ENCODE results near the gene RPP38. TPM values are rescaled to one million over a fixed set of nuclear protein-coding genes. Genes with fewer than 3 reads are reported as not detected.

The RPP38 gene
- total RNA-seq, 1 experiment from 2014 or later, result 40.7 TPM

DNA sequence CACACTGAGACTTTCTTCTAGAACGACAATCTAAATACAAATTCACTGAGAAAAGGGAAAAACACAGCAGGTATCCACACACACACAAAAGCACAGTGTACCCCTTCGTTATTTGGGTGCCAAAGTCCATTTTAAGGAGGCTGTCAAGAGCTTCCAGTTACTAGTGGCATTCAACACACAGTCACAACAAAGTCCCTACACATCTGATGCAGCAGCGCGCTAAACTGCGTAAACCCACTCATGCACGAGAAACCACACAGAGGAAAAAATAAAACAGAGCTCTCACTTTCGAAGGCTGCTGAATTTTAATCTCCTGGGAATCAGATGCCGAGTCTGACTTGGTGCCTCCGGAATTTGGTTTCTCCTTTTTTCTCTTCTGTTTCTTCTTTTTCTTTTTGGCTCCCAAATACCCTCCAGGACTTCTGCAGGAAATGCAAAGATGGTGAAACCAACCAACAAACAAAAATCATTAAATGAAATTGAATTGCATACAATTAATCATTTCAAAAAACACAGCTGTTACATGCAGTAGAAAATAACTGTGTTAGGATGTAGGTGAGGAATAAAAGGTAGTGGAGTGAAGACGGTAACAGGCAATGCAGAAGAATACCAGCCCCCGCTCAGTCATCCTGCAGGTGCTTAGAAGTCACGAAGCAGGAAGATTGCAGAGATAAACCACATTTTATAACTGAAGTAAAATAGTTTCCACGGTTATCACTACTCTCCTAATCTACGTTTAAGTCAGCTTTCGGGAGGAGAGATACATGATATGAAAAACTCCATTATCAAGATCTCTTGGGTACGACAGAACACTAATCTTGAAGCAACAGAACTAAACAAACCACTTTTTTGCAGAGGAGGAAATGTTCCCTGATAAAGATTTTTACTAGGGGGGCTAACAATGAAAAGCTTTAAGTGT is 44.2 kb downstream of the RPP38 start:
- H3K27me3 Mint-ChIP-seq (ENCODE audit: insufficient read depth, unreplicated experiment), result no peaks in the 10 kb centered on the region
- Histone ChIP-seq H3K27me3 (replicated peaks; ENCODE audit: control insufficient read depth, insufficient read depth, low read length) (no peaks in the 10 kb centered on the region), H3K9me3 (no peaks in the 10 kb centered on the region), H3K36me3 (ENCODE audit: control insufficient read depth, insufficient read depth, low read length) (peaks cover 2% of the 10 kb centered on the region; the same call in 1 of the 2 replicates), H3K4me1 (peaks cover 15% of the 10 kb centered on the region), H3K4me3 (ENCODE audit: low read depth, low read length) (no peak overlapping the region)
- ChIA-PET CTCF (no interaction called here), POLR2A (no interaction called here)
- no peak overlapping the region for H3K4me3 Mint-ChIP-seq (ENCODE audit: unreplicated experiment)
- TF ChIP-seq, protein P1, sequence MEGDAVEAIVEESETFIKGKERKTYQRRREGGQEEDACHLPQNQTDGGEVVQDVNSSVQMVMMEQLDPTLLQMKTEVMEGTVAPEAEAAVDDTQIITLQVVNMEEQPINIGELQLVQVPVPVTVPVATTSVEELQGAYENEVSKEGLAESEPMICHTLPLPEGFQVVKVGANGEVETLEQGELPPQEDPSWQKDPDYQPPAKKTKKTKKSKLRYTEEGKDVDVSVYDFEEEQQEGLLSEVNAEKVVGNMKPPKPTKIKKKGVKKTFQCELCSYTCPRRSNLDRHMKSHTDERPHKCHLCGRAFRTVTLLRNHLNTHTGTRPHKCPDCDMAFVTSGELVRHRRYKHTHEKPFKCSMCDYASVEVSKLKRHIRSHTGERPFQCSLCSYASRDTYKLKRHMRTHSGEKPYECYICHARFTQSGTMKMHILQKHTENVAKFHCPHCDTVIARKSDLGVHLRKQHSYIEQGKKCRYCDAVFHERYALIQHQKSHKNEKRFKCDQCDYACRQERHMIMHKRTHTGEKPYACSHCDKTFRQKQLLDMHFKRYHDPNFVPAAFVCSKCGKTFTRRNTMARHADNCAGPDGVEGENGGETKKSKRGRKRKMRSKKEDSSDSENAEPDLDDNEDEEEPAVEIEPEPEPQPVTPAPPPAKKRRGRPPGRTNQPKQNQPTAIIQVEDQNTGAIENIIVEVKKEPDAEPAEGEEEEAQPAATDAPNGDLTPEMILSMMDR (IDR thresholded peaks at IDR 0.05; ENCODE audit: insufficient read depth in 1 of 2, low read depth in 1 of 2, low read length in 1 of 2, severe bottlenecking in 1 of 2, unreplicated experiment in 1 of 2), result no peak
- no peak overlapping the region for H3K27ac Mint-ChIP-seq (ENCODE audit: unreplicated experiment)
- no peaks in the 10 kb centered on the region for H3K9me3 Mint-ChIP-seq (ENCODE audit: unreplicated experiment)
- peak in 1 of 2 experiments; percentile 16 for DNase-seq
- intact Hi-C loops (cut with micrococcal nuclease; ENCODE audit: unreplicated experiment), result no loop called here
- peaks cover 13% of the 10 kb centered on the region for H3K36me3 Mint-ChIP-seq (ENCODE audit: insufficient read depth, unreplicated experiment)
- BruUV-seq (replicated peaks), result no TSS peak
- H3K4me1 Mint-ChIP-seq (ENCODE audit: low read depth, unreplicated experiment), result peaks cover 11% of the 10 kb centered on the region

DNA sequence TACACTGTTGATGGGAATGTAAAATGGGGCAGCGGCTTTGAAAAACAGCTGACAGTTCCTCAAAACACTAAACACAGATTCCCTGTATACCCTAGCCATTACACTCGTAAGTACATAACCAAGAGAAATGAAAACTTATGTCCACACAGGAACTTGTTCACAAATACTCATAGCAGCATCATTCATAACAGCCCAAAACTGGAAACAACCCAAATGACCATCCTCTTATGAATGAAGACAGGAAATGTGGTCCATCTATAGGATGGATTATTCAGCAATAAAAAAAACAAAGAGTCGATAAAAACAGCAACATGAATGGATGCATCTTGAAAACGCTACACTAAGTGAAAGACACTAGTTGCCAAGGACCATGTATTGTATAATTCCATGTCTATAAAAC is 47.6 kb downstream of the RPP38 start:
- no peak for DNase-seq
- Mint-ChIP-seq H3K27me3 (ENCODE audit: insufficient read depth, unreplicated experiment) (no peaks in the 10 kb centered on the region), H3K36me3 (ENCODE audit: insufficient read depth, unreplicated experiment) (peaks cover 13% of the 10 kb centered on the region), H3K27ac (ENCODE audit: unreplicated experiment) (no peak overlapping the region), H3K9me3 (ENCODE audit: unreplicated experiment) (no peaks in the 10 kb centered on the region), H3K4me1 (ENCODE audit: low read depth, unreplicated experiment) (peaks cover 11% of the 10 kb centered on the region), H3K4me3 (ENCODE audit: unreplicated experiment) (no peak overlapping the region)
- ChIA-PET POLR2A (no interaction called here), CTCF (interaction anchor here (0.5 kb wide), 1 partner anchor 9 kb away, joined by 4 read pairs; no protein-coding TSS in a partner anchor)
- H3K9me3 ChIP-seq, result no peaks in the 10 kb centered on the region
- H3K4me3 ChIP-seq (ENCODE audit: low read depth, low read length), result no peak overlapping the region
- TF ChIP-seq, protein P1 (IDR thresholded peaks at IDR 0.05; ENCODE audit: insufficient read depth in 1 of 2, low read depth in 1 of 2, low read length in 1 of 2, severe bottlenecking in 1 of 2, unreplicated experiment in 1 of 2), result no peak
- H3K36me3 ChIP-seq (ENCODE audit: control insufficient read depth, insufficient read depth, low read length), result peaks cover 2% of the 10 kb centered on the region; the same call in 1 of the 2 replicates
- intact Hi-C loops (cut with micrococcal nuclease; ENCODE audit: unreplicated experiment), result no loop called here
- H3K27me3 ChIP-seq (replicated peaks; ENCODE audit: control insufficient read depth, insufficient read depth, low read length), result no peaks in the 10 kb centered on the region
- BruUV-seq (replicated peaks), result no TSS peak
- H3K4me1 ChIP-seq, result peaks cover 15% of the 10 kb centered on the region

DNA sequence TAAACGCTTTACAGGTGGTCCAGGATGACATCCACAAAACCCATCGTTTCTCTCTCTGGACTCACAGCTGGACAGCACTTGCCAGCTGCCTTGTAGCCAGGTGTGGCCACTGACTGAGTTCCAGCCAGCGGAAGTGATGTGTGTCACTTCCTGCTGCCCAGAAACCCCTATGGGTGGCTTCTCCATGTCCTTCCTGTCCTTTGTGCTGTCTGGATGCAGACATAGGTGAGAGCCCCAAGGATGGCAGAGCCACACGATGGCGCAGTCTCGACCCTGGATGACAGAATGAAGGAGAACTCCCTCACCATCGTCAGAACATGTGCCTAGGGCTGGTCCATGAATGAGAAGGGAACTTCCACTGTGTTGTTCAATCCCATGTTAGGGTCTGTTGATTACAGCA is 49.2 kb downstream of the RPP38 start:
- intact Hi-C loops (cut with micrococcal nuclease; ENCODE audit: unreplicated experiment), result no loop called here
- CTCF ChIA-PET, result interaction anchor here (1.2 kb wide), 1 partner anchor 22 kb away, joined by 5 read pairs; the partner anchor contains the start of gene NMT2
- peaks cover 7% of the 10 kb centered on the region for H3K4me1 Mint-ChIP-seq (ENCODE audit: low read depth, unreplicated experiment)

More for the DNA sequence above, 49.2 kb downstream of the RPP38 start:
- peaks cover 6% of the 10 kb centered on the region for H3K36me3 Mint-ChIP-seq (ENCODE audit: insufficient read depth, unreplicated experiment)
- peaks cover 10% of the 10 kb centered on the region for H3K4me1 ChIP-seq
- no peaks in the 10 kb centered on the region for H3K36me3 ChIP-seq (ENCODE audit: control insufficient read depth, insufficient read depth, low read length)
- H3K4me3 Mint-ChIP-seq (ENCODE audit: unreplicated experiment), result no peak overlapping the region
- POLR2A ChIA-PET, result no interaction called here
- TF ChIP-seq, protein P1 (IDR thresholded peaks at IDR 0.05; ENCODE audit: insufficient read depth in 1 of 2, low read depth in 1 of 2, low read length in 1 of 2, severe bottlenecking in 1 of 2, unreplicated experiment in 1 of 2), result no peak
- H3K9me3 Mint-ChIP-seq (ENCODE audit: unreplicated experiment), result no peaks in the 10 kb centered on the region
- no peaks in the 10 kb centered on the region for H3K27me3 Mint-ChIP-seq (ENCODE audit: insufficient read depth, unreplicated experiment)
- H3K27ac Mint-ChIP-seq (ENCODE audit: unreplicated experiment), result no peak overlapping the region
- DNase-seq, result no peak
- no TSS peak for BruUV-seq (replicated peaks)
- H3K4me3 ChIP-seq (ENCODE audit: low read depth, low read length), result no peak overlapping the region
- no peaks in the 10 kb centered on the region for H3K27me3 ChIP-seq (replicated peaks; ENCODE audit: control insufficient read depth, insufficient read depth, low read length)
- no peaks in the 10 kb centered on the region for H3K9me3 ChIP-seq
